ENCODE results near the gene SLC25A4.

DNA sequence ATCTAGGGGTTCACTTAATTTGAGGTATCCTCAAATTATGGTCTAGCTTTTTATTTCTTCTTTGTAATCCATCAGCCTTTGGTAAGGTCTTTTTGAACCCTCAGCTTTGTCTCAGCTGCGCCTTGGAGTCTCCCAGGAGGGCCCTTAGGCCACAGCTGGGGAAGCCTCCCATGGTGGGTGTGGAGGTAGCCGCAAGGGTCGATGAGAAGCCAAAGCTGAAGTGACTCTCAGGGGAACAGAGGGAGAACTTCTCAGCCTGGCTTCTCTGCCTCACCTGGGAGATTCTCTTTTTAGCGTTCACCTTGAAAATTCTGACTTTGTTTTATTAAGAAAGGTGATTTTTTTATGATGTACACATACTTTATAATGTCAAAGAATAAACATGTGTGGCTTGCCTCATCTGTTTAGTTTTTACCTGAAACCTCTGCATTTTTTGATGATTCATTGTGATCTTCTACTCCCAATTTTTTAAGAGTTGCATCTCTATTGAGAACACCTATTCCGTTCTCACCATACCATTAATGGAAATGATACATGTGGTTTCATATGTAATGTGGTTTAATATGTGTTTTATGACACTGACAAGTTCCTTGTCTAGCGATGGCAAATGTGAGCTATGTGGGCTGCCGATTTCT lies 25.6 kb upstream of the SLC25A4 start:
- TF ChIP-seq POLR2A (IDR thresholded peaks at IDR 0.05; ENCODE audit: low read depth, low read length) (no peak), TAF1 (IDR thresholded peaks at IDR 0.05; ENCODE audit: borderline replicate concordance, low read depth, low read length) (no peak)

Measured in GM12892 (cell line).